GM19240 (cell line): ENCODE results near the gene ZNF385A.

ENCODE experiments used
- DNase-seq: peaks from one replicate; pipeline ENCODE4 v3.0.0; 2011; ENCODE audit warnings: low spot score; ENCODE audit not compliant: insufficient read length

ZNF385A gene

GRCh38 chr12:54375259-54375579 is 9.3 kb downstream of the ZNF385A start:
- DNase-seq: no peak

GRCh38 chr12:54374562-54375258 is 9.8 kb downstream of the ZNF385A start:
- DNase-seq: no peak

GRCh38 chr12:54373649-54374561 is 10.6 kb downstream of the ZNF385A start:
- DNase-seq: no peak

- no peak for DNase-seq
Observed at GRCh38 chr12:54372113-54372806, 12.3 kb downstream of the ZNF385A start.

- no peak for DNase-seq
Observed at GRCh38 chr12:54371328-54372112, 13.0 kb downstream of the ZNF385A start.

GRCh38 chr12:54370171-54370730 is 14.3 kb downstream of the ZNF385A start:
- DNase-seq: no peak

- DNase-seq: no peak
Observed at GRCh38 chr12:54369597-54370131, 14.9 kb downstream of the ZNF385A start.

GRCh38 chr12:54368709-54369596 is 15.6 kb downstream of the ZNF385A start:
- peak; percentile 64 for DNase-seq

GRCh38 chr12:54368025-54368708 is 16.4 kb downstream of the ZNF385A start:
- no peak for DNase-seq

GRCh38 chr12:54364413-54364812 is 20.1 kb downstream of the ZNF385A start, which contains the start of gene GPR84:
GPR84 (minus strand) TSS chr12:54364486; CDS start chr12:54363851, 635 bp downstream.
- DNase-seq: no peak

- no peak for DNase-seq
Observed at GRCh38 chr12:54363618-54364017, 20.9 kb downstream of the ZNF385A start.

GRCh38 chr12:54363047-54363446 is 21.5 kb downstream of the ZNF385A start:
- no peak for DNase-seq

- no peak for DNase-seq
Observed at GRCh38 chr12:54360717-54361456, 23.6 kb downstream of the ZNF385A start.

- no peak for DNase-seq
Observed at GRCh38 chr12:54359762-54360351, 24.7 kb downstream of the ZNF385A start.

- DNase-seq: peak; percentile 96
Observed at GRCh38 chr12:54358945-54359761, 25.4 kb downstream of the ZNF385A start.

- DNase-seq: peak; percentile 64
Observed at GRCh38 chr12:54358191-54358944, 26.2 kb downstream of the ZNF385A start.
